Renal pelvis (tissue), 4 donors: ENCODE results near the gene PRR36. TPM values are rescaled to one million over a fixed set of nuclear protein-coding genes. Genes with fewer than 3 reads are reported as not detected.

Experiments used
- DNase-seq: peaks from one replicate; pipeline ENCODE4 v3.0.0-alpha.2; 2013
- polyA plus RNA-seq, 3 donors: library from polyadenylated mRNA; unstranded; fragments of 120-200 nt; gene quantifications; one replicate each; pipeline ENCODE4 v1.2.1, GENCODE V29; 2013; ENCODE audit not compliant: insufficient read length in 3 of 3

The PRR36 gene
- polyA plus RNA-seq, 3 donors, result 9.0 to 10.1 (median 9.6) TPM

GRCh38 chr19:7846155-7846646, 28.0 kb downstream of the PRR36 start:
- DNase-seq, result no peak

DNA sequence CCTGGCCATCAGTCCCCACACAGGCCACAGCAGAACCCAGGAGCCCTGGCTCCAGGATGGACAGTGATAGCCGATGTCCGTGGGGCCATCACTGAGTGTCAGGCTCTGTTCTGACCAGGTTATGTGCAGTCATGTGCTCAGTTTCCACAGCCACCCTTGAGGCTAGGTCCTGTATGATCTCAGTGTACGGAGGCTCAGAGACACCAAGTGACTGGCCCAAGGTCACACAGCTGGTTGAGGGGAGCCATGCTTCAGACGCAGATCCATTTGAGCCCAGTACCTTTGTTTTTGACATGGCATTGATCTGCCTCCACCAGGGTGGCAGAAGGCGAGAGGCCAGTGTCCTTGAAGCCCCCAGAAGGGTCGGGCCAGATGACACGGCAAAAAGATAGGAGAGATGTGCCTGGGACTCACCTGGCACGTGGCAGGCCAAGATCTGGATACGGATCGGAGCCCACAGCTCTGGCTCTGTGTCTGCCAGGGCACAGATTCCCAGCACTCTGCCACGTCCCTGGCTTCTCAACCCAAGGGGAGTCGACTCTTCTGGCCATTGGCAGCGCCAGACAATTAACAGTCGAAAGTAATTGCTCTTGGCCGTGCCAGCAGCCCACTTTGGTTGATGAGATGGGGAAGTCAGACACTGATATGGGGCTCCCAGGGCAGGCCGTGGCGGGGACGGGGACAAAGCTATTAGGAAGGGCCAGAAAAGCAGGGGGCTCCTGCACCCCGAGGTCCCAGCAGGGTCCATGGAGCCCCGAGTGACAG, 28.6 kb downstream of the PRR36 start:
- DNase-seq, result no peak

DNA sequence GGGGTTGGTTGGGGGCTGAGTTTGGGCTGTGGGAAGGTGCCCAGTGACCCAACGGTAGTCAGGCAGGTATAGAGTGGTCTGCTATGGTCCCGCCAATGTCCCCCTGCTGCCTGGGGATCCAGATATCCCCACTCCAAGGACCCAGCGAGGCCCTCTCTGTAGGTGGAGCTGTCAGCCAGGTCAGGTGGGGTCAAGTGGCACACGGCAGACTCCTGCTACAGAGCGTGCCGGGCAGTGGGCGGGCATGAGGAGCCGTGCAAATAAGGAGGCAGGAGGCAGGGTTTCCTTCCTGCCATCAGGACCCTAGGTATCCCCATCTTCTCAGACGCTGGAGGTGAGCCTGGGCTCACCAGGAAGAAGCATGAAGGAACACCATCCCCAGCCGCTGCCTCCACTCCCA, 29.2 kb downstream of the PRR36 start:
- no peak for DNase-seq

DNA sequence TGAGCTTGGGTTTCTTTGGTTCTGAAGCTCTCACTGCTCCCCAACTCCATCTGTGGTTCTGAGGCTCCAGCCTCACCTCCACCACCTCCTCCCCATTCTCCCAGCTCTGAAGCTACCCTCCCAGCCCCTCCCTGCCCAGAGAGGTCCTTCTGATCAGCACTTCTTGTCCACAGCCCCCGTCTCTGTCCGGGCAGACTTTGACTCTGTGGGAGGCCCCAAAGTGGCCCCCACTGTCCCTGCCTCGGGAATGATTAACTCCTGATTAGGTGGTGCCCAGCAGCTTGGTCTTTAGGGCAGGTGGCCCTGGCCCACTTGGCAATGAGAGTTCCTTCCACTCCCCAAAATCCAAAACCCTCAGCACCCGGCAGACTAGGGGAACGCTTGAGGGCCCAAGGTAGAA, 29.8 kb downstream of the PRR36 start:
- DNase-seq, result no peak

DNA sequence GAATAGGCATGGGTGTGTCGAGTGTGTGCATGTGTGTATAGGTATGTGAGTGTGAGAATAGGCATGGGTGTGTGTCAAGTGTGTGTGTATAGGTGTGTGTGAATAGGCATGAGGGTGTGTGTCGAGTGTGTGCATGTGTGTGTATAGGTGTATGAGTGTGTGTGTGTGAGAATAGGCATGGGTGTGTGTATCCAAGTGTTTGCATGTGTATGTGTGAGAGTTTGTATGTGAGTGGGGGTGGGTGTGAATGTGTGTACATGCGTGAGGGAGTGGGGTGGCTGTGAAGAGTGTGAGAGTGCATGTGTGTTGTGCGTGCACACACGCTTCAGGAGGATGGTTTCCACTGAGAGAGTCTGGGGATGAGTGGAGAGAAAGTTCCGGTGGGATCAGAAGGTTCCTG, 30.7 kb downstream of the PRR36 start:
- no peak for DNase-seq

DNA sequence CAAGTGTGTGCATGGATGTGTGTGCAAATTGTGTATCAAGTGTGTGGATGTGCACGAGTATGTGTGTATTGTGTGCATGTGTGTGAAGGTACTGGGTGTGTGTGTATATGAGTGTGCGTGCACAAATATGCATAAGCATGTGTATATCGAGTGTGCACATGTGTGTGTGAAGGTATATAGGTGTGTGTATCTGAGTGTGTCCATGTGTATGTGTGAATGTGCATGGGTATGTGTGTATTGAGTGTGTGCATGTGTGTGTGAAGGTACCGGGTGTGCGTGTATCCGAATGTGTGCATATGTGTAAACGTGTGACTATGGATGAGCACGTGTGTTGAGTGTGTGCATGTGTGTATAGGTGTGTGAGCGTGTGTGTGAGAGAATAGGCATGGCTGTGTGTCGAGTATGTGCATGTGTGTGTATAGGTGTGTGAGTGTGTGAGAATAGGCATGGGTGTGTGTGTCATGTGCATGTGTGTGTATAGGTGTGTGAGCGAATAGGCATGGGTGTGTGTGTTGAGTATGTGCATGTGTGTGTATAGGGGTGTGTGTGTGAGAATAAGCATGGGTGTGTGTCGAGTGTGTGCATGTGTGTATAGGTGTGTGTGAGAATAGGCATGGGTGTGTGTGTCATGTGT, 31.4 kb downstream of the PRR36 start:
- DNase-seq, result no peak

- DNase-seq, result no peak
These were observed 32.2 kb downstream of the PRR36 start for GRCh38 chr19:7841751-7842660.

DNA sequence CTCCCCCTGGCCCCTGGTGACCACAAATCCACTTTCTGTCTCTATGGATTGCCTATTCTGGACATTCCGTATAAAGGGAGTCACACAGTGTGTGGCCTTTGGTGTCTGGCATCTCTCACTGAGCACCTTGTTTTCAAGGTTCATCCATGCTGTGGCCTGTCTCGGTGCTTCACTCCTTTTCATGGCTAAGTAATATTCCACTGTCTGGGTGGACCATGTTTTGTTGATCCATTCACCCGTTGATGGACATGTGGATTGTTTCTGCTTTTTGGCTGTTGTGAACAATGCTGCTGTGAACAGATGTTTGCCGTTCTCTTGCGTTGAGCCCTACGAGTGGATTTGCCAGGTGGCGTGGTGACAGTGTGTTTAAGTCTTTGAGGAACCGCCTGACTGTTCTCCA, 33.6 kb downstream of the PRR36 start:
- DNase-seq, result no peak

GRCh38 chr19:7839476-7839875, 34.7 kb downstream of the PRR36 start:
- DNase-seq, result no peak

DNA sequence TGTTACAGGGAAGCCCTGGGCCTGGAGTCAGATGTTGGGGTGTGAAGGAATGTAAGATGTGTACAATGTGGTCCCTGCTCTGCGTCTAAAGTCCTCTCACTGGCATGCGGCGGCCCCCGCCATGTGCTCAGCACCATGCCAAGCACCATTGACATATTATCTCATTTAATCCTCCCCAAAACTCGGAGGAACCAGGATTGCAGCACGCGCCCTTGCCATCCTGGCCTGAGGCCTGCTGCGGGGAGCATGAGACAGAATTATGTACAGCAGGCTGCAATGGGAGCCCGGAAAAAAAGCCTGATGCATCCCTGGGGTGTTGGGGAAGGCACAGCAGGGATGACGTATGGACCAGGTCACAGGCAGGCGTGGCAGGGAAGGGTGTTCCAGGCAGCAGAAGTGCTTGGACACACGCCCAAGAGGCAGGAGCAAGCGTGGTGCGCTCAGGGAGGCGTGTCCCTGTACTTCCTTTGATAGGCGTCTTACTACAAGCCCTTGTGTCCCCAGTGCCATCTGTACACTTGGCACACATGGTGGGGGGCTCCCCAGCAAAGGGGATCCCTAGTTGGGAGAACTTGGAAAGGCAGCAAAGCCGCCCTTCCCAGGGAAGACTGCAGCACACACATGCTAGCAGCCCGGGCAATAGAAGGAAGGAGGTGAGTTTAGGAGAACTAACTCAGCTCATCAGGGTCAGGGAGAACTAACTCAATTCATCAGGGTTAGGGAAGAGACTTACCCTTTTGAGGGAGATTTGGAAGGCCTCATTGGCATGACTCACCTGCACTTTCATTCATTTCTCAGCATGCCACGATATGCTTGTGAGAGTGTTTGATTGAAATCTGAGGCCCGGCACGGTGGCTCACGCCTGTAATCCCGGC, 40.7 kb downstream of the PRR36 start:
- DNase-seq, result no peak

DNA sequence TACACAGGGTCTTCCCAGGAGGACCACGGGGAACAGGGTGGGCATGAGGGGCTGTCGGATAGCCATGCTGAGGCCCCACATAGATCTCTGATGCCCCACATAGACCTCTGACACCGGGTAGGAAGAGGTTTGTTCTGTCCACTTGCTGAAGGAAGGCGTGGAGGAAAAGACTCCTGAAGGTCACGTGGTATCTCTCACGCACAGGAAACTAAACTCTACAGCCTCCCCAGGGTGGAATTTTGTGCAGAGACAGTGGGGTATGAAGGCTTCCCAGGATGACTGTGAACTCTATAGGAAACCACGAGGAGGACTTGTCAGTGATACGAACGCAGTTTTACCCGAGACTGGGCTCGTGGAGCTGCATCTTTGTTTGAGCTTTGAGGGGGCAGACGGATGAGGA, 41.4 kb downstream of the PRR36 start:
- DNase-seq, result no peak

DNA sequence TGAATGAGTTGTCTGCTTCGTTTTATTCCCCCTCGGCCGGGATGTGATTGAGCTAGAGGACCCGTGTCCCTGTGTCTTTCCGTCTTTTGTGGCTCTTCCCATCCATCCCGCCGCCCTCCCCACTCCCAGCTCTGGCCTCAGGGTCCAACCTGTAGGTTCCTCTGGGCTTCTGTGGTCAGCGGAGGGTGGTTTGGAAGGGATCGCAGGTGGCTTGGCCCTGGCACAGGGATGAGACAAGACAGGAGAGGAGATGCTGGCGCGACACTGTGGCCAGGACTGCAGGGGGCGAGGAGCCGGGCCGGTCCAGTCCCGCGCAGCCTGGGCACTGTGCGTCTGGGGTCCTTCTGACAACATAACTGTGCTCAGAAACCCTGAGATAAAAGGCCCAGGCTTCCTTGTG, 42.2 kb downstream of the PRR36 start:
- DNase-seq, result no peak

DNA sequence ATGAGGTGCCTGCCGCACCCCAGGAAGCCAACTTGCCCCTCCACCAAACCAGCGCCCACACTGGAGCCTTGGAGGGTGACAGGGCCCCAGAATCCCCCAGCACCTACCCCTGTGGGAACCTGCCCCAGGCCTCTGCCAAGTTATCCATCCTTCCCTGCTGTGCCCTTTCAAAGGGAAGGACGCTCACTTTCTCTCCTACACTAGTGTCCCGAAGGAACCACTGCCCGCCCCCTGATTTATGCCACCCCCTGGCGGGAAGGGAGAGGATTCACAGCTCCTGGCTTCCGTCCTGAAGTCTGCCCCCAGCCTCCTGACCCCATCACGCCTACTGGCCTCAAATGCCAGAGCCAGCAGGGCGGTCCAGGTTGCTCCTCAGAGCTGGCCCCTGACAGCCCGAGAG, 42.7 kb downstream of the PRR36 start:
- DNase-seq, result no peak

DNA sequence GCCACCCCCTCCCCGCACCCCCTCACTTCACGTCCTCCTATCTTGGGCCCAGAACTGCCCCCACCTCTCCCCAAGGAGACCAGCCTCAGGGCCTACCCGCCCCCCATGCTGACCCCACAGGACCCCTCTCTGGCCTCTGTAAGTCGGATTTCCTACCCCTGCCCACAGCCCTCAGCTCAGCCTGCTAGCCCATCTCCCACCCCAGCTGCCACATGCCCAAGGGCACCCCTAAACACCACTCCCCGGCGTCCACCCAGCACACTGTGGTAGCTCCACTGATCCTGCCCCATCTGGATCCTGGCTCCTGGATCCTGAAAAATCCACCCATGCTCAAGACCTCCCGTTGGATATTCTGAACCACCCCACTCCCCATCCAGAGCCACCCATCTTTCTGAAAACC, 43.4 kb downstream of the PRR36 start:
- no peak for DNase-seq

DNA sequence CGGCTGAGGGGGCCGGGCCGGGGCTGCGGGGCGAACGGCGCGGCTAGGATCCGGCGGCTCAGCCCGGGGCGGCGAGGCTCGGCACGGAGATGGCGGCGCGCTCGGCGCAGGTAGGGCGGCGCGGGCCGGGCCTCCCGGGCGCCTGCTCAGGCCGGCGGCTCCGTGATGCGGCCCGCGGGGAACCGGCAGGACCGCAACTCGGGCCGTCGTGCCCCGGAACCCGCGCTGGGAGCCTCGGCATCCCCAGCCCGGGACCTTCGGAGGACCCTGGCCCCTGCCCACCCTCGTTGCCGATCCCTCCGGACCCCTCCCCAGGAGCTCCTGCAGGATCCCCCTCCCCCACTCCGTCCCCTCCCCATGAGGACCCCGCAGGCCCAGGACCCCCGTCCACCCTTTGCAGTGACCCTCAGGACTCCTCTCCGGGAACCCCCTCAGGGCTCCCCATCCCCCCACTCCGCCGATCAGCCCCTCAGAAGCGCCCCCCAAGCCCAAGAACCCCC, 43.9 kb downstream of the PRR36 start:
- no peak for DNase-seq

GRCh38 chr19:7829561-7830271, 44.5 kb downstream of the PRR36 start, which contains the start of gene EVI5L:
TSS of gene EVI5L (plus strand) at chr19:7830218. CDS start at chr19:7846543, 16,325 bp downstream.
- DNase-seq, result peak; percentile 99

DNA sequence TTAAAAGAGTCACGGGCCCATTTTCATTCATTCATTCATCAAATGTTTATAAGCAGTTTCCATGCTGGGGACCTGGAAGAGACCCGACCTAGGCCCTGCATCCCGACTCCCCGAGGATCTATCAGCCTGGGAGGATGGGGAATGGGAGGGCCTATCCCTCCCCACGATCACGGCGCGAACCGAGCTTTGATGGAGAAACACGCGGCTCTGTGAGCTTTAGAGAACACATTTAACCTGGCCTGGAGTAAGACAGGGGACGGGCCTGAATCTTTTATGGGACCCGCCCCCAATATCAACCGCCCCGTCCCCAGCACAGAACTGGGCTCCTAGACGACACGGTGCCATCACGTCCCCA, 45.0 kb downstream of the PRR36 start:
- no peak for DNase-seq

- no peak for DNase-seq
These were observed 50.4 kb downstream of the PRR36 start for GRCh38 chr19:7823686-7824301.

GRCh38 chr19:7822910-7823515, 51.2 kb downstream of the PRR36 start:
- DNase-seq, result no peak

DNA sequence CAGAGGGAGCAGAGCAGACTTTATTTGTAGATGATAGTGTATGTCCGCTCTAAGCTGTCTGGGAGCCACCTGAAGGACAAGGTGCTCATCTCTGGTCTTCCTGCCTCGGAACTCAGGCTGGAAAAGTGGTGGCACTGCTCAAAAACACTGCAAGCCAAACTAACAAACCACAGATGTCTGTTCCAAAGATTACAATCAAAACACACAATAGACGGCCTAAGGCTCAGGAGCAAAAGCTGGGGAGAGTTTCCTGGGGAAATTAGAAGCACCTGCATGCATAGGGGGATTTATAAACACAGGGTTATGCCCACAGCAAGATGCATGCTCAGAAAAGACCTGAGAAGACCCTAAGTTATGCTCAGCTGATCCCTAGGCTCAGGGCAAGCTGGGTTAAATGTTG, 53.6 kb downstream of the PRR36 start:
- DNase-seq, result no peak
